Cardiac muscle cell (in vitro differentiated cells and primary cell): ENCODE measurements around the gene CLCA2. TPM values are rescaled to one million over a fixed set of nuclear protein-coding genes. Genes with fewer than 3 reads are reported as not detected.

Experiments used
- DNase-seq, 2 donors: peaks; one replicate each; pipeline versions ENCODE4 v3.0.0 to v3.0.0-alpha.2; 2010 to 2017; ENCODE audit warnings: low read depth in 1 of 2, low spot score in 1 of 2
- H3K27ac ChIP-seq: fragments of 200-600 bp; sonication (generic); 2 replicates; pipeline ENCODE4 v1.5.1; 2016
- H3K27me3 ChIP-seq: fragments of 200-600 bp; sonication (generic); 2 replicates; pipeline ENCODE4 v1.6.0; 2016; ENCODE audit warnings: control low read depth
- H3K36me3 ChIP-seq: fragments of 200-600 bp; sonication (generic); 2 replicates; pipeline ENCODE4 v1.5.1; 2016; ENCODE audit warnings: control low read depth
- H3K4me1 ChIP-seq: fragments of 200-600 bp; sonication (generic); 2 replicates; pipeline ENCODE4 v1.8.1; 2017; ENCODE audit warnings: low read depth, mild to moderate bottlenecking, mixed run types
- H3K4me3 ChIP-seq: fragments of 200-600 bp; sonication (generic); 2 replicates; pipeline ENCODE4 v1.5.1; 2016; ENCODE audit warnings: mild to moderate bottlenecking
- H3K9me3 ChIP-seq: fragments of 200-600 bp; sonication (generic); 2 replicates; pipeline ENCODE4 v1.5.1; 2017; ENCODE audit warnings: low read depth, mild to moderate bottlenecking, control low read depth
- CTCF ChIP-seq: IDR thresholded peaks from 2 replicates; pipeline ENCODE4 v1.5.1; 2012; ENCODE audit warnings: low read depth, mild to moderate bottlenecking, low read length
- polyA plus RNA-seq: library from polyadenylated mRNA; unstranded; fragments of >200 nt; fragmentation: Nextera tagmentation; extraction: Ambion mirVana; gene quantifications from 2 replicates; pipeline ENCODE4 v1.2.1, GENCODE V29; 2016
- total RNA-seq: library from RNA; depleted of rRNA; stranded (reverse); fragments of >200 nt; gene quantifications from 2 replicates; pipeline ENCODE4 v1.2.3, GENCODE V29; 2016

The CLCA2 gene, protein sequence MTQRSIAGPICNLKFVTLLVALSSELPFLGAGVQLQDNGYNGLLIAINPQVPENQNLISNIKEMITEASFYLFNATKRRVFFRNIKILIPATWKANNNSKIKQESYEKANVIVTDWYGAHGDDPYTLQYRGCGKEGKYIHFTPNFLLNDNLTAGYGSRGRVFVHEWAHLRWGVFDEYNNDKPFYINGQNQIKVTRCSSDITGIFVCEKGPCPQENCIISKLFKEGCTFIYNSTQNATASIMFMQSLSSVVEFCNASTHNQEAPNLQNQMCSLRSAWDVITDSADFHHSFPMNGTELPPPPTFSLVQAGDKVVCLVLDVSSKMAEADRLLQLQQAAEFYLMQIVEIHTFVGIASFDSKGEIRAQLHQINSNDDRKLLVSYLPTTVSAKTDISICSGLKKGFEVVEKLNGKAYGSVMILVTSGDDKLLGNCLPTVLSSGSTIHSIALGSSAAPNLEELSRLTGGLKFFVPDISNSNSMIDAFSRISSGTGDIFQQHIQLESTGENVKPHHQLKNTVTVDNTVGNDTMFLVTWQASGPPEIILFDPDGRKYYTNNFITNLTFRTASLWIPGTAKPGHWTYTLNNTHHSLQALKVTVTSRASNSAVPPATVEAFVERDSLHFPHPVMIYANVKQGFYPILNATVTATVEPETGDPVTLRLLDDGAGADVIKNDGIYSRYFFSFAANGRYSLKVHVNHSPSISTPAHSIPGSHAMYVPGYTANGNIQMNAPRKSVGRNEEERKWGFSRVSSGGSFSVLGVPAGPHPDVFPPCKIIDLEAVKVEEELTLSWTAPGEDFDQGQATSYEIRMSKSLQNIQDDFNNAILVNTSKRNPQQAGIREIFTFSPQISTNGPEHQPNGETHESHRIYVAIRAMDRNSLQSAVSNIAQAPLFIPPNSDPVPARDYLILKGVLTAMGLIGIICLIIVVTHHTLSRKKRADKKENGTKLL
- not detected in 2 replicates for total RNA-seq
- polyA plus RNA-seq: not detected in 2 replicates

GRCh38 chr1:86423873-86424272, at the start of gene CLCA2:
TSS of gene CLCA2 (plus strand) at chr1:86424171. CDS start at chr1:86424248, 77 bp downstream.
- H3K4me3 ChIP-seq: no peak within 1 kb of the TSS
- DNase-seq: no peak

DNA sequence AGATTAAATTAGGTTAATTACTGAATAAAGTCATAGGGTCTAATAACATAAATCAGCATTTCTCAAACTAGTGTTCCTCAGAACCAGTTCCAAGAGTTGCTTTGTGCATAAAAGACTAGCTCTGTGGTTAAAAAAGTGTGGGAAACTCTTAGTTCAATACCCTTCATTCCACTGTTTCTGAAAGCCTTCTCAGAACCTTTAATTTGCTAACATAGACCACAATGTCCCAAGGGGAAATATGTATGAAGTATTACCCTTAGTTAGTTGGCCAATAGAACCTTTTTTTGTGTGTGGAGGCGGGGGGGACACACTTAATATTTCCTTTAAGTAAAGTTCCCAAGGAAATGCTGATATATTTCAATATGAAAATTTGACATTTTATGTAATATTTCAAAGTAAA, 48.3 kb upstream of the CLCA2 start:
- no peak overlapping the region for H3K27ac ChIP-seq
- DNase-seq: peak in 1 of 2 donors; percentile 53
- H3K9me3 ChIP-seq: no peaks in the 10 kb centered on the region
- TF ChIP-seq CTCF: no peak
- H3K4me1 ChIP-seq: no peaks in the 10 kb centered on the region
- no peaks in the 10 kb centered on the region for H3K27me3 ChIP-seq
- H3K36me3 ChIP-seq: peaks cover 9% of the 10 kb centered on the region
- H3K4me3 ChIP-seq: no peak overlapping the region

More at GRCh38 chr1:86423873-86424272, at the start of gene CLCA2:
- Histone ChIP-seq H3K4me1 (peaks cover 14% of the 10 kb centered on the region), H3K9me3 (no peaks in the 10 kb centered on the region), H3K27me3 (no peaks in the 10 kb centered on the region), H3K36me3 (no peaks in the 10 kb centered on the region), H3K27ac (no peak within 1 kb of the TSS)
- no peak for TF ChIP-seq CTCF

- DNase-seq: no peak
- TF ChIP-seq CTCF: no peak
- Histone ChIP-seq H3K4me3 (no peak overlapping the region), H3K36me3 (peaks cover 9% of the 10 kb centered on the region), H3K4me1 (no peaks in the 10 kb centered on the region), H3K9me3 (no peaks in the 10 kb centered on the region), H3K27ac (no peak overlapping the region), H3K27me3 (no peaks in the 10 kb centered on the region)
Measured at GRCh38 chr1:86377341-86377740, 46.6 kb upstream of the CLCA2 start.

DNA sequence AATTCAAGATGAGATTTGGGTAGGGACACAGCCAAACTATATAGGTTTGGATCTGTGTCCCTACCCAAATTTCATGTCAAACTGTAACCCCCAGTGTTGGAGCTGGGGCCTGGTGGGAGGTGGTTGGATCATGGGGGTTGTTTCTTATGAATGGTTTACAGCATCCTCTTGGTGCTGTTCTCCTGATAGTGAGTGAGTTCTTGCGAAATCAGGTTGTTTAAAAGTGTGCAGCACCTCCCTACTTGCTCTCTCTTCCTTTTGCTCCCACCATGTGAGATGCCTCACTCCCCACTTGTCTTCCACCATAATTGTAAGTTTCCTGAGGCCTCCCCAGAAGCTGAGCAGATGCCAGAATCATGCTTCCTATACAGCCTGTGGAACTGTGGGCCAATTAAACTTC, 45.2 kb upstream of the CLCA2 start:
- Histone ChIP-seq H3K4me3 (no peak overlapping the region), H3K27ac (no peak overlapping the region), H3K27me3 (no peaks in the 10 kb centered on the region), H3K4me1 (no peaks in the 10 kb centered on the region), H3K36me3 (peaks cover 6% of the 10 kb centered on the region), H3K9me3 (no peaks in the 10 kb centered on the region)
- DNase-seq: no peak
- TF ChIP-seq CTCF: no peak

DNA sequence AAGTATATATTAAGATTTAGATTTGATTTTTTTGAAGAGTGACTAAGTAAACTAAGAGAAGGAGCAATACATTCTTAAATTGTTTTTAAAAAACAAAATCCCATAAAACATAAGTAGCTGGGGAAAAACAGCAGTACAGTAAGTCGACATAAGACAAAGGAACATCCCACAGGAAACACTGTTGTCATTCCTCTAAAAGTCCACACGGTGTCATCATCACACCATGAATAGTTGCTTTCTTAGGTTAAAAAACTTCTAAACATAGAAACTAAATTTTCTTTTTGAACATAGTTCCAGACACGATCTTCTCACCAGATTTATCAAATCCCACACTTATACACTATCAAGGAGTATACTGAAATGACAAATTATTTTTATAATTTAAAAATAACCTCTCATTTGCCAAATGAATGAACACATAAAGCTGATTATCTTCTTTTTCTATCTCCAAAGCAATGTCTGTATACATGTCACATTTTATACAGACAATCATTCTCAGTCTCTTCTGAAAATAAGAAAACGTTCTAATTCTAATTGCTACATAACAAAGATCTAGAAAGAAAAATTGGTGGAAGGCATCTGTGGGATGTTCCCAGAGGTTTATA, 43.6 kb upstream of the CLCA2 start:
- Histone ChIP-seq H3K4me3 (no peak overlapping the region), H3K27me3 (no peaks in the 10 kb centered on the region), H3K36me3 (peaks cover 6% of the 10 kb centered on the region), H3K27ac (no peak overlapping the region), H3K9me3 (no peaks in the 10 kb centered on the region), H3K4me1 (no peaks in the 10 kb centered on the region)
- peak; percentile 67 for TF ChIP-seq CTCF
- DNase-seq: peak; percentile 50 to 90
